Ovary (tissue), 10 donors: ENCODE data around the gene FBXO45. TPM values are rescaled to one million over a fixed set of nuclear protein-coding genes. Genes with fewer than 3 reads are reported as not detected.
"Not testable (repeated sequence)": the region's sequence is repeated elsewhere in the genome, so short reads cannot be mapped to it uniquely, and the experiment has no call there.

Experiments used
- DNase-seq, 5 donors: peaks; one replicate each; pipeline ENCODE4 v3.0.0-alpha.2; 2019 to 2020
- H3K27ac ChIP-seq, 2 donors: fragments of 200-600 bp; one replicate each; pipeline versions ENCODE4 v1.5.1 to v1.8.0; 2019 to 2022
- H3K27me3 ChIP-seq: fragments of 200-600 bp; one replicate; pipeline ENCODE4 v1.8.0; 2022
- H3K36me3 ChIP-seq: fragments of 200-600 bp; sonication (generic); one replicate; pipeline ENCODE4 v1.5.1; 2019
- H3K4me1 ChIP-seq: one replicate; pipeline ENCODE4 v1.8.1; 2013; ENCODE audit warnings: mild to moderate bottlenecking, moderate library complexity; ENCODE audit not compliant: insufficient read depth
- H3K4me3 ChIP-seq: fragments of 200-600 bp; sonication (generic); one replicate; pipeline ENCODE4 v1.5.1; 2017
- H3K9me3 ChIP-seq, 2 donors: fragments of 200-600 bp in 1 of 2; sonication (generic) in 1 of 2; one replicate each; pipeline versions ENCODE4 v1.5.1 to v1.8.1; 2013 to 2019; ENCODE audit warnings: mild to moderate bottlenecking in 1 of 2, moderate library complexity in 1 of 2
- CTCF ChIP-seq, 3 donors: fragments of 450-650 bp in 2 of 3; fragments of 200-600 bp in 1 of 3; IDR thresholded peaks; one replicate each; pipeline versions ENCODE4 v1.5.1 to v1.8.0; 2016 to 2022; ENCODE audit warnings: antibody characterized with exemption in 3 of 3, mild to moderate bottlenecking in 1 of 3
- EP300 ChIP-seq: sonication (generic); formaldehyde crosslinking; IDR thresholded peaks from one replicate; pipeline ENCODE4 v1.6.1; 2017; ENCODE audit warnings: antibody characterized with exemption
- POLR2A ChIP-seq: fragments of 450-650 bp; IDR thresholded peaks from one replicate; pipeline ENCODE4 v1.6.1; 2017; ENCODE audit warnings: antibody characterized with exemption, mild to moderate bottlenecking, moderate library complexity
- WGBS, 3 donors: extraction: QIAGEN DNeasy Blood & Tissue Kit in 1 of 3; methylation state at CpG; one replicate each; pipeline versions ENCODE4 v1.1.5 to v1.1.7; 2013 to 2017; 5-methylcytosine and 5-hydroxymethylcytosine counted together
- intact Hi-C, 4 donors: fragments of 100-400 bp; cut with DNase I; formaldehyde crosslinking; loops; one replicate each; pipeline versions ENCODE4 v1.11.0 to v1.15.1; 2022 to 2023
- long read RNA-seq, 3 donors: library from polyadenylated mRNA in 2 of 3; unstranded in 2 of 3; transcript quantifications; one replicate each; pipeline ENCODE4 v2.0.0 and lab custom pipeline, GENCODE V29; 2021 to 2026
- polyA plus RNA-seq, 2 donors: library from polyadenylated mRNA; stranded (reverse); fragments of 200-250 nt in 1 of 2; fragments of 350-450 nt in 1 of 2; fragmentation: Illumina TruSeq in 1 of 2; extraction: RNeasy Lipid Tissue Mini Kit (QIAGEN cat#74804) in 1 of 2; gene quantifications; one replicate each; pipeline ENCODE4 v1.2.3, GENCODE V29; 2013 to 2014
- total RNA-seq, 7 donors: library from RNA; depleted of rRNA in 2 of 7; stranded (reverse); fragments of >200 nt in 2 of 7; fragmentation: NEBNext Ultra II Directional in 3 of 7; extraction: Animal tissue kit (Norgen Biotek cat#: 25700) in 3 of 7; gene quantifications; one replicate each; pipeline versions ENCODE4 v1.1.0 to v1.2.4, GENCODE V29; 2016 to 2023
- donor health status: DM: no; HTN: no; CAD: no; lungs with moderate emphysema.
- donor health status: DM: no; HTN: no; CAD: no.
- donor health status: Bipolar disorder and iron deficiency.
- donor health status: DM: yes; HTN: yes; CAD: no.
- donor health status: DM: no; HTN: no; CAD: no.
- donor health status: DM: yes; HTN: yes; CAD: no.

FBXO45 gene
- total RNA-seq (1 to 10 TPM; 3.8 to 8.2 (median 7.2) TPM), polyA plus RNA-seq (1 to 10 TPM; 3.8 to 7.3 TPM)
- long read RNA-seq, donor 1, full-length matches to known transcripts = 2 of 5 reads
- long read RNA-seq, donor 1, partial matches to known transcripts = 0 of 5 reads
- long read RNA-seq, donor 1, other reads (novel, unspliced or antisense) = 3 of 5 reads
- long read RNA-seq, donor 2, full-length matches to known transcripts = 14 of 43 reads
- long read RNA-seq, donor 2, partial matches to known transcripts = 29 of 43 reads
- long read RNA-seq, donor 2, other reads (novel, unspliced or antisense) = 0 of 43 reads
- long read RNA-seq, donor 3, full-length matches to known transcripts = 29 of 29 reads
- long read RNA-seq, donor 3, partial matches to known transcripts = 0 of 29 reads
- long read RNA-seq, donor 3, other reads (novel, unspliced or antisense) = 0 of 29 reads

GRCh38 chr3:196568246-196569002 lies at the start of gene FBXO45, which contains the start of gene WDR53:
FBXO45 (plus strand) TSS chr3:196568660; CDS start chr3:196568985, 325 bp downstream.
WDR53 (minus strand) TSS chr3:196568554; CDS start chr3:196561475, 7,079 bp downstream.
- DNase-seq = peak; percentile 91 to 96 (median 92)
- Histone ChIP-seq H3K27me3 (no peaks in the 10 kb centered on the region), H3K4me3 (peak within 1 kb of the TSS; percentile 92), H3K4me1 (peaks cover 5% of the 10 kb centered on the region), H3K36me3 (no peaks in the 10 kb centered on the region), H3K27ac (peak within 1 kb of the TSS; percentile 5 to 71), H3K9me3 (no peaks in the 10 kb centered on the region)
- TF ChIP-seq POLR2A (peak; percentile 74), CTCF (IDR thresholded peaks at IDR 0.05) (no peak)
- intact Hi-C loops = no loop called here
- 0 to 1% (median 0%) methylated on average over 41 to 87 of the region's 87 CpGs for WGBS, 3 donors

- WGBS, 3 donors = 39 to 54% (median 47%) methylated on average over 12 of the region's 12 CpGs
- Histone ChIP-seq H3K9me3 (peaks cover 9 to 13% of the 10 kb centered on the region in 2 donors), H3K27me3 (no peaks in the 10 kb centered on the region), H3K36me3 (no peaks in the 10 kb centered on the region), H3K4me3 (no peak overlapping the region), H3K27ac (no peak overlapping the region), H3K4me1 (no peaks in the 10 kb centered on the region)
- TF ChIP-seq CTCF (IDR thresholded peaks at IDR 0.05) = no peak
- TF ChIP-seq POLR2A = no peak
- no peak for TF ChIP-seq EP300
- DNase-seq = peak in 2 of 5 donors; percentile 25
- intact Hi-C loops = no loop called here
Observed at GRCh38 chr3:196518966-196519717, 49.3 kb upstream of the FBXO45 start.

GRCh38 chr3:196519718-196520082 lies 48.8 kb upstream of the FBXO45 start:
- Histone ChIP-seq H3K4me1 (no peaks in the 10 kb centered on the region), H3K27ac (no peak overlapping the region), H3K9me3 (peaks cover 9 to 13% of the 10 kb centered on the region in 2 donors), H3K36me3 (no peaks in the 10 kb centered on the region), H3K27me3 (no peaks in the 10 kb centered on the region), H3K4me3 (no peak overlapping the region)
- WGBS, 3 donors = 77 to 85% (median 79%) methylated on average over 5 of the region's 5 CpGs
- intact Hi-C loops = no loop called here
- TF ChIP-seq CTCF (IDR thresholded peaks at IDR 0.05) = no peak
- TF ChIP-seq EP300 = no peak
- TF ChIP-seq POLR2A = no peak
- no peak for DNase-seq

- H3K9me3 ChIP-seq = peaks cover 9 to 13% of the 10 kb centered on the region in 2 donors
- H3K36me3 ChIP-seq, H3K4me1 ChIP-seq, H3K4me3 ChIP-seq, H3K27ac ChIP-seq, intact Hi-C loops, DNase-seq, H3K27me3 ChIP-seq: not testable (repeated sequence)
- WGBS, 3 donors = 80 to 90% (median 82%) methylated on average over 12 of the region's 12 CpGs
Observed at GRCh38 chr3:196521291-196521690, 47.2 kb upstream of the FBXO45 start.
